HepG2 (cell line): ENCODE results near the gene JAK2. TPM values are rescaled to one million over a fixed set of nuclear protein-coding genes. Genes with fewer than 3 reads are reported as not detected.

Experiments
- GPN1 ChIP-seq: sonication (generic); formaldehyde crosslinking; IDR thresholded peaks from 2 replicates; pipeline ENCODE4 v1.5.1; 2020; ENCODE audit warnings: missing genetic modification reagents, borderline replicate concordance
- STAT5B ChIP-seq: sonication (generic); formaldehyde crosslinking; IDR thresholded peaks from 2 replicates; pipeline ENCODE4 v1.4.0; 2020; ENCODE audit warnings: missing genetic modification reagents
- ZNF317 ChIP-seq: sonication (generic); formaldehyde crosslinking; IDR thresholded peaks from 2 replicates; pipeline ENCODE4 v1.5.0; 2020; ENCODE audit warnings: mild to moderate bottlenecking, missing genetic modification reagents
- polyA plus RNA-seq, 8 experiments: library from polyadenylated mRNA; depleted of rRNA in 3 of 8; stranded (reverse) in 7 of 8; unstranded in 1 of 8; fragments of >200 nt; fragmentation: Illumina TruSeq in 4 of 8; extraction: Trizol in 4 of 8; gene quantifications; 2 replicates each; pipeline versions ENCODE4 v1.2.1 to v1.2.3, GENCODE V29; 2011 to 2016; ENCODE audit warnings: low read depth in 4 of 8, missing spikeins in 1 of 8, mixed read lengths in 1 of 8; ENCODE audit not compliant: insufficient read depth in 1 of 8
- total RNA-seq, 5 experiments: library from RNA; depleted of rRNA; stranded (reverse); fragments of >200 nt; fragmentation: Illumina TruSeq; extraction: Trizol; gene quantifications; 2 replicates each; pipeline ENCODE4 v1.2.3, GENCODE V29; 2016; ENCODE audit warnings: low read depth in 1 of 5
- TF ChIP-seq, protein P1 (sequence below), 2 experiments: sonication (generic) in 1 of 2; formaldehyde crosslinking in 1 of 2; IDR thresholded peaks; 2 replicates each; pipeline versions ENCODE4 v1.6.1 to v1.9.0; 2014 to 2022; ENCODE audit warnings: antibody characterized with exemption in 1 of 2, borderline replicate concordance in 1 of 2, inconsistent platforms in 1 of 2, low read depth in 1 of 2, missing genetic modification reagents in 1 of 2

JAK2 gene
- total and polyA plus RNA-seq, 2 of the 13 experiments (the other 11 are each of a cell fraction or from before 2014, with no cell fraction given): 1.1 to 4.1 TPM

DNA sequence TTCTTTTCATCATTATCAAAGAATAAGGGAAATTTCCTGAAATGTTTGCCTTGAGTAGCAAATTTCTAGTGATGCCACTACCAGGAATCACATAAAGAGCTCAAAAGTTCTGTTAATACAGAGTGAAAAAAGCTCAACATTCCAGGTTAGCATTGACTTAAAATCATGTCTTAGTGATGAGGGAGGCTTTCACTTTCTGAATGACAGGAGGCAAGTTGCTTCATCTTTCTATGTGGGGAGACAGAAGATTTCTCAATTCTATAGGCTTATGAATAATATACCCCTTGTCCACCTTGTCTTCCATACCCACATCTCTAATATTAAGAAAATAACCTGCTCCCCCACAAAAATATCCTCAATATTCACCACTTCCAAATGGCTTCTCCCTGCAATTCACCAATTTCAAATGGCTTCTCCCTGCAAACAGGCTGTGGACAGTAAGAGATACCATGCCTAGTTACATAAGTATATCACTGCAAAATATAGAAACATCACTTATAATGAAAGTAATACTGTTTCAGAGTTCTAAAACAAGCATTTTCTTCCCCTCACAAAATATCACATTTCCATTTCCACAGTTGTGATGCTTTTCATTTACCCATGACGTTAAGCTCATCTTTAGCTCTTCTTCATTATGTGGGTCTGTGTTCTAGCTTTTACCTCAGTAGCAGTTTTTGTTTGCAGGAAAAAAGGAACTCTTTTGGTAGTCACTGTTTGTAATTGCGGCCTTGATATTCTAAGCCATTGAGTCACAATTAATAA is 2.2 kb upstream of the JAK2 start (continued):
- TF ChIP-seq, protein P1, sequence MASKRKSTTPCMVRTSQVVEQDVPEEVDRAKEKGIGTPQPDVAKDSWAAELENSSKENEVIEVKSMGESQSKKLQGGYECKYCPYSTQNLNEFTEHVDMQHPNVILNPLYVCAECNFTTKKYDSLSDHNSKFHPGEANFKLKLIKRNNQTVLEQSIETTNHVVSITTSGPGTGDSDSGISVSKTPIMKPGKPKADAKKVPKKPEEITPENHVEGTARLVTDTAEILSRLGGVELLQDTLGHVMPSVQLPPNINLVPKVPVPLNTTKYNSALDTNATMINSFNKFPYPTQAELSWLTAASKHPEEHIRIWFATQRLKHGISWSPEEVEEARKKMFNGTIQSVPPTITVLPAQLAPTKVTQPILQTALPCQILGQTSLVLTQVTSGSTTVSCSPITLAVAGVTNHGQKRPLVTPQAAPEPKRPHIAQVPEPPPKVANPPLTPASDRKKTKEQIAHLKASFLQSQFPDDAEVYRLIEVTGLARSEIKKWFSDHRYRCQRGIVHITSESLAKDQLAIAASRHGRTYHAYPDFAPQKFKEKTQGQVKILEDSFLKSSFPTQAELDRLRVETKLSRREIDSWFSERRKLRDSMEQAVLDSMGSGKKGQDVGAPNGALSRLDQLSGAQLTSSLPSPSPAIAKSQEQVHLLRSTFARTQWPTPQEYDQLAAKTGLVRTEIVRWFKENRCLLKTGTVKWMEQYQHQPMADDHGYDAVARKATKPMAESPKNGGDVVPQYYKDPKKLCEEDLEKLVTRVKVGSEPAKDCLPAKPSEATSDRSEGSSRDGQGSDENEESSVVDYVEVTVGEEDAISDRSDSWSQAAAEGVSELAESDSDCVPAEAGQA (IDR thresholded peaks at IDR 0.05; ENCODE audit: low read depth): no peak
- TF ChIP-seq, protein P1 (CRISPR knock-in tag; IDR thresholded peaks at IDR 0.05; ENCODE audit: borderline replicate concordance): no peak
- TF ChIP-seq GPN1 (CRISPR knock-in tag) (no peak), STAT5B (CRISPR knock-in tag) (no peak), ZNF317 (CRISPR knock-in tag) (no peak)
- TF ChIP-seq, all 625 proteins: peak for 0
